Smooth muscle cell (in vitro differentiated cells): ENCODE results near the gene KASH5. TPM values are rescaled to one million over a fixed set of nuclear protein-coding genes. Genes with fewer than 3 reads are reported as not detected.

Experiments
- DNase-seq: peaks from one replicate; lab custom pipeline; 2025; ENCODE audit not compliant: unreplicated experiment; lab: John Stamatoyannopoulos, UW
- H2AFZ ChIP-seq: fragments of 200-600 bp; sonication (generic); 2 replicates; pipeline ENCODE4 v1.6.0; 2016; ENCODE audit warnings: antibody characterized with exemption, low read depth, mild to moderate bottlenecking
- H3F3A ChIP-seq: fragments of 200-600 bp; sonication (generic); 2 replicates; pipeline ENCODE4 v1.6.0; 2017; ENCODE audit warnings: antibody characterized with exemption, low read depth
- H3K27ac ChIP-seq: fragments of 200-600 bp; sonication (generic); 2 replicates; pipeline ENCODE4 v1.5.1; 2016; ENCODE audit warnings: low read depth, mild to moderate bottlenecking
- H3K27me3 ChIP-seq: fragments of 200-600 bp; sonication (generic); 2 replicates; pipeline ENCODE4 v1.6.1; 2016; ENCODE audit warnings: low read depth, mild to moderate bottlenecking
- H3K36me3 ChIP-seq: fragments of 200-600 bp; sonication (generic); 2 replicates; pipeline ENCODE4 v1.5.1; 2016; ENCODE audit warnings: low read depth
- H3K4me1 ChIP-seq: fragments of 200-600 bp; sonication (generic); 2 replicates; pipeline ENCODE4 v1.5.1; 2016; ENCODE audit warnings: low read depth
- H3K4me2 ChIP-seq: fragments of 200-600 bp; sonication (generic); 2 replicates; pipeline ENCODE4 v1.6.0; 2016; ENCODE audit warnings: mild to moderate bottlenecking
- H3K4me3 ChIP-seq: fragments of 200-600 bp; sonication (generic); 2 replicates; pipeline ENCODE4 v1.5.1; 2016; ENCODE audit warnings: mild to moderate bottlenecking
- H3K79me2 ChIP-seq: fragments of 200-600 bp; sonication (generic); 2 replicates; pipeline ENCODE4 v1.6.0; 2016; ENCODE audit warnings: low read depth, mild to moderate bottlenecking
- H3K9ac ChIP-seq: fragments of 200-600 bp; sonication (generic); 2 replicates; pipeline ENCODE4 v1.6.0; 2016; ENCODE audit warnings: low read depth
- H3K9me3 ChIP-seq: fragments of 200-600 bp; sonication (generic); replicated peaks from 2 replicates; pipeline ENCODE4 v1.5.1; 2016; ENCODE audit warnings: low read depth
- H4K20me1 ChIP-seq: fragments of 200-600 bp; sonication (generic); 2 replicates; pipeline ENCODE4 v1.6.0; 2016; ENCODE audit warnings: low read depth
- WGBS: methylation state at CpG from one replicate; pipeline ENCODE4 v1.1.7; 2016; ENCODE audit warnings: low lambda C conversion rate; 5-methylcytosine and 5-hydroxymethylcytosine counted together
- polyA plus RNA-seq: library from polyadenylated mRNA; unstranded; fragments of >200 nt; fragmentation: Nextera tagmentation; extraction: Ambion mirVana; gene quantifications from 2 replicates; pipeline ENCODE4 v1.2.1, GENCODE V29; 2016
- total RNA-seq: library from RNA; depleted of rRNA; stranded (reverse); fragments of >200 nt; gene quantifications from 2 replicates; pipeline ENCODE4 v1.2.3, GENCODE V29; 2014
- TF ChIP-seq, protein P1 (sequence below): fragments of 200-600 bp; sonication (generic); IDR thresholded peaks from 2 replicates; pipeline ENCODE4 v1.5.1; 2017; ENCODE audit warnings: borderline replicate concordance, mild to moderate bottlenecking, antibody characterized with exemption; ENCODE audit not compliant: insufficient read depth, poor library complexity, severe bottlenecking

KASH5 gene
- total and polyA plus RNA-seq, 2 experiments from 2014 or later = not detected

DNA sequence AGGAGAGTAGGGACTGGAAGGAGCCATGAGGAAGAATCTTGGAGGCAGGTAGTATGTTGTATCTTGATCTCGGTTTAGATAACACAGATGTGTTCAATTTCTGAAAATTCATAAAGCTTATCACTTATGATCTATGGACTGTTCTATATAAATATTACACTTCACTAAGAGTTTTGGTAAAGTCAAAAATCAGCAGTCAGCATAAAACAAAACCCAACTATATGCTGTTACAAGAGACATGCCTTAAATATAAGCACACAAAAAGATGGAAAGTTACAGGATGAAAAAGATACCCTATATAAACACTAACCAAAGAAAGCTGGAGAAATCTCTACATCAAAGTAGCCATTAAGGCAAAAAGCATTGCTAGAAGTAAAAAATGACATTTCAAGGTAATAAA lies 4.5 kb upstream of the KASH5 start:
- Histone ChIP-seq H3F3A (no peaks in the 10 kb centered on the region), H2AFZ (no peak overlapping the region), H3K27ac (no peak overlapping the region), H3K4me3 (no peak overlapping the region), H3K4me1 (no peaks in the 10 kb centered on the region), H3K79me2 (no peaks in the 10 kb centered on the region), H3K9ac (no peak overlapping the region), H4K20me1 (no peaks in the 10 kb centered on the region), H3K9me3 (no peaks in the 10 kb centered on the region), H3K36me3 (no peaks in the 10 kb centered on the region), H3K27me3 (no peaks in the 10 kb centered on the region), H3K4me2 (no peak overlapping the region)
- 89% methylated on average over 1 of the region's 1 CpG for WGBS
- TF ChIP-seq, protein P1, sequence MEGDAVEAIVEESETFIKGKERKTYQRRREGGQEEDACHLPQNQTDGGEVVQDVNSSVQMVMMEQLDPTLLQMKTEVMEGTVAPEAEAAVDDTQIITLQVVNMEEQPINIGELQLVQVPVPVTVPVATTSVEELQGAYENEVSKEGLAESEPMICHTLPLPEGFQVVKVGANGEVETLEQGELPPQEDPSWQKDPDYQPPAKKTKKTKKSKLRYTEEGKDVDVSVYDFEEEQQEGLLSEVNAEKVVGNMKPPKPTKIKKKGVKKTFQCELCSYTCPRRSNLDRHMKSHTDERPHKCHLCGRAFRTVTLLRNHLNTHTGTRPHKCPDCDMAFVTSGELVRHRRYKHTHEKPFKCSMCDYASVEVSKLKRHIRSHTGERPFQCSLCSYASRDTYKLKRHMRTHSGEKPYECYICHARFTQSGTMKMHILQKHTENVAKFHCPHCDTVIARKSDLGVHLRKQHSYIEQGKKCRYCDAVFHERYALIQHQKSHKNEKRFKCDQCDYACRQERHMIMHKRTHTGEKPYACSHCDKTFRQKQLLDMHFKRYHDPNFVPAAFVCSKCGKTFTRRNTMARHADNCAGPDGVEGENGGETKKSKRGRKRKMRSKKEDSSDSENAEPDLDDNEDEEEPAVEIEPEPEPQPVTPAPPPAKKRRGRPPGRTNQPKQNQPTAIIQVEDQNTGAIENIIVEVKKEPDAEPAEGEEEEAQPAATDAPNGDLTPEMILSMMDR = no peak
- no peak for DNase-seq

DNA sequence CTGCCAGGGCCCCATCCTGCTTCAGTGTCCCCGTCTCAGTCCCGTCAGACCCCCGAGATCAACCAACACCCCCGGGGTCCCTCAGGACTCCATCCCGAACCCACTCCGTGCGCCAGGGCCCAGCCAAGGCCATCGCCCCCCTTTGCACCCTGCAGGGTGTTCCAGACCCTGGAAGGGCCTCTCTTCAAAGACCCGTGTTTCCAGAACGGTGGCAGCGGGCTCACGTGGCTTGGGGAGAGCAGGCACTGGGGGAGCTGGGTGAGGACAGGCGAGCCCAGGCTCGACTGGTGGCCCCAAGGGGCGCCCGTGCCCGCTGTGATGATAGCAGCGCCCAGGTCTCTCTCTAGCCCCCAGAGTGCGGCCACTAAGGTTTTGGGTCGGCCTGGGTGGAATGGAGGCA lies 1.4 kb downstream of the KASH5 start:
- no peak overlapping the region for H3K4me3 ChIP-seq
- H3K9ac ChIP-seq = no peak overlapping the region
- H4K20me1 ChIP-seq = no peaks in the 10 kb centered on the region
- H3K79me2 ChIP-seq = no peaks in the 10 kb centered on the region
- no peaks in the 10 kb centered on the region for H3K9me3 ChIP-seq
- H3K4me2 ChIP-seq = no peak overlapping the region
- no peaks in the 10 kb centered on the region for H3K36me3 ChIP-seq
- TF ChIP-seq, protein P1 = no peak
- no peak for DNase-seq
- 90% methylated on average over 20 of the region's 20 CpGs for WGBS
- no peaks in the 10 kb centered on the region for H3F3A ChIP-seq
- peaks cover 9% of the 10 kb centered on the region for H3K27me3 ChIP-seq
- no peak overlapping the region for H3K27ac ChIP-seq
- H3K4me1 ChIP-seq = no peaks in the 10 kb centered on the region
- no peak overlapping the region for H2AFZ ChIP-seq

DNA sequence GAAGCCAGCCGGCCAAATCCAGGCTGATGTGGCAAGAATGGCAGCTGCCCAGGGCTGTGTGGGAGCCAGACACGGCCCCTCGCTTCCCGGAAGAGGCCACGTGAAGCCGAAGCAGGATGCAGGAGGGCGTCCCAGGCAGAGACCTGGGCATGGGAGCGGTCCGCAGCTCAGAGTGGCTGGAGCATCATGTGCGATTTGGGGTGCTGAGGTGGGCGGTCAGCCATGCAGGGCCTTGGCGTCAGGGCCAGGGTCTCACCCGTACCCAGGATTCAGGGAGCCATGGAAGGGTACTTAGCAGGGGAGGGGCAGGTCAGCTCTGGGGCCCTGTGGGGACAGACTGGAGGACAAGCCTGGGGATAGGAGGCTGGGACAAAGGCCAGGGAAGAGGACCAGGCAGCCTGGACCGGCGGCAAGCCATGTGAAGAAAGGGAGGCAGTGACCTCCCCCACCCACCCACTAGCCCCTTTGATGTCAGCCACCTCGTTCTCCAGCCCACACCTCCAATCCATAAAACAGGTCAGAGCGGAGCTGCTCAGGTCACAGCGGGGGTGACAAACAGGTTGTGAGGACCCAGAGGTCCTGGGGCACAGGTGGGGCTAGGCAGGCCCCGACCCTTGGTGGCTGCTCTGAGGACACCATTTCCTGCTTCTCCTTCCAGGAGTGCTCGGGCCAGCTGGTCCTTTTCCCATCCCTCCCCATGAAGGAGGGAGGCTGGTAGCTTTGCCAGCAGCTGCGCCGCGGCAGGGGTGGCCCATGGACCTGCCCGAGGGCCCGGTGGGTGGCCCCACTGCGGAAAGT lies 2.3 kb downstream of the KASH5 start:
- H3K79me2 ChIP-seq = no peaks in the 10 kb centered on the region
- H3K36me3 ChIP-seq = no peaks in the 10 kb centered on the region
- H3K9me3 ChIP-seq = no peaks in the 10 kb centered on the region
- peaks cover 9% of the 10 kb centered on the region for H3K27me3 ChIP-seq
- H3K4me3 ChIP-seq = no peak overlapping the region
- H3K27ac ChIP-seq = no peak overlapping the region
- H2AFZ ChIP-seq = no peak overlapping the region
- H3F3A ChIP-seq = no peaks in the 10 kb centered on the region
- WGBS = 85% methylated on average over 26 of the region's 26 CpGs
- H4K20me1 ChIP-seq = no peaks in the 10 kb centered on the region
- TF ChIP-seq, protein P1 = no peak
- no peaks in the 10 kb centered on the region for H3K4me1 ChIP-seq
- no peak for DNase-seq
- H3K4me2 ChIP-seq = no peak overlapping the region
- H3K9ac ChIP-seq = no peak overlapping the region

DNA sequence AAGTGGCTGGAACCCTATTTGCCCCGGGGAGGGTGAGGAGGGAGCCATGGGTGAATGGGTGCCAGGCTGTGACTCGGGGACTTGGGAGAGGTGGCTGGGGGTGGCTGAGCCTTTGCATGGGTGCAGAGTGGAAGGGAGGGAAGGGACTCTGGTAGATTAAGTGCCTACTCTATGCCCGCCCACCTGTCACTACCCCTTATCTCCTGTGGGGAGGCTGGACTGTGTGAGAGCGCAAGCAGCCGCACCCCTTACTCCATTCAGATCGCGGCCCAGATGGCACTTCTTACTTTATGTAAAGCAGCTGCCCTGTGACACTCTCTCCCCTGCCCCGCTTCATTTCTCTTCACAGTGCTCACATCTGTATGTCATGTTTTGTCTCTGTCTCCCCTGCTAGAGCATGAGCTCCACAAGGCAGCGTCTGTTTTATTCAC lies 2.9 kb downstream of the KASH5 start:
- no peaks in the 10 kb centered on the region for H4K20me1 ChIP-seq
- no peaks in the 10 kb centered on the region for H3K4me1 ChIP-seq
- no peaks in the 10 kb centered on the region for H3K36me3 ChIP-seq
- no peak overlapping the region for H3K9ac ChIP-seq
- H3K4me2 ChIP-seq = no peak overlapping the region
- peaks cover 9% of the 10 kb centered on the region for H3K27me3 ChIP-seq
- TF ChIP-seq, protein P1 = no peak
- no peak overlapping the region for H3K4me3 ChIP-seq
- no peak overlapping the region for H2AFZ ChIP-seq
- H3F3A ChIP-seq = no peaks in the 10 kb centered on the region
- no peak overlapping the region for H3K27ac ChIP-seq
- H3K79me2 ChIP-seq = no peaks in the 10 kb centered on the region
- H3K9me3 ChIP-seq = no peaks in the 10 kb centered on the region
- WGBS = 75% methylated on average over 9 of the region's 9 CpGs
- DNase-seq = no peak
